Endothelial cell of umbilical vein (primary cell): Measurements from ENCODE around the gene GDA. TPM values are rescaled to one million over a fixed set of nuclear protein-coding genes. Genes with fewer than 3 reads are reported as not detected.

Experiments used
- BruUV-seq: library from RNA; stranded (reverse); fragments of 400-500 nt; replicated peaks from 2 replicates; lab custom pipeline; 2021; lab: Mats Ljungman, UMichigan
- CTCF ChIA-PET: fragments of 300-600, 350-600 bp; sonication (Branson Sonifier 250); formaldehyde crosslinking; loops from one replicate; lab custom pipeline; 2021; ENCODE audit warnings: antibody characterized with exemption, inconsistent platforms; lab: Charles Lee
- POLR2A ChIA-PET: fragments of 300-600, 350-600 bp; sonication (Branson Sonifier 250); formaldehyde crosslinking; loops from one replicate; lab custom pipeline; 2021; ENCODE audit warnings: antibody characterized with exemption, inconsistent platforms; lab: Charles Lee
- DNase-seq: peaks from one replicate; pipeline ENCODE4 v3.0.0-alpha.2; 2011; ENCODE audit warnings: low read depth, low spot score
- FAIRE-seq: peaks from 2 replicates; lab custom pipeline; 2011; peaks lifted over from hg19 to GRCh38; lab: Jason Lieb, UNC
- H2AFZ ChIP-seq: 2 replicates; pipeline ENCODE4 v1.6.0; 2012; ENCODE audit warnings: low read depth, low read length, control low read depth, inconsistent platforms
- H3K27ac ChIP-seq: 2 replicates; pipeline ENCODE4 v1.5.1; 2011; ENCODE audit warnings: low read depth, mild to moderate bottlenecking, control low read depth, low read length, moderate library complexity; ENCODE audit not compliant: insufficient read depth
- H3K27me3 ChIP-seq, 2 experiments: 2 replicates each; pipeline versions ENCODE4 v1.6.0 to v1.6.1; 2011; ENCODE audit warnings: low read length in 2 of 2, mixed read lengths in 1 of 2; ENCODE audit not compliant: control insufficient read depth in 2 of 2, insufficient read depth in 2 of 2
- H3K36me3 ChIP-seq, 2 experiments: 2 replicates in 1 of 2; 3 replicates in 1 of 2; pipeline ENCODE4 v1.5.1; 2011; ENCODE audit warnings: low read length in 2 of 2, mild to moderate bottlenecking in 1 of 2, moderate library complexity in 1 of 2; ENCODE audit not compliant: control insufficient read depth in 2 of 2, insufficient read depth in 2 of 2; ENCODE audit errors: extremely low read depth in 1 of 2
- H3K4me1 ChIP-seq: 3 replicates; pipeline ENCODE4 v1.5.1; 2011; ENCODE audit warnings: mild to moderate bottlenecking, low read length; ENCODE audit not compliant: control insufficient read depth, insufficient read depth; ENCODE audit errors: extremely low read depth
- H3K4me2 ChIP-seq: 2 replicates; pipeline ENCODE4 v1.6.1; 2011; ENCODE audit warnings: low read length, control low read depth, mixed read lengths; ENCODE audit not compliant: insufficient read depth
- H3K4me3 ChIP-seq, 3 experiments: fragments of 200-600 bp in 1 of 3; sonication (generic), shearing (Covaris generic) in 1 of 3; replicated peaks in 1 of 3; 2 replicates each; pipeline ENCODE4 v1.5.1; 2011 to 2016; ENCODE audit warnings: control low read depth in 3 of 3, low read length in 3 of 3, mild to moderate bottlenecking in 2 of 3, inconsistent platforms in 1 of 3, low read depth in 1 of 3, moderate library complexity in 1 of 3; ENCODE audit not compliant: insufficient read depth in 1 of 3
- H3K79me2 ChIP-seq: 2 replicates; pipeline ENCODE4 v1.6.0; 2012; ENCODE audit warnings: low read length, inconsistent platforms; ENCODE audit not compliant: control insufficient read depth, insufficient read depth
- H3K9ac ChIP-seq: replicated peaks from 2 replicates; pipeline ENCODE3; 2011; ENCODE audit warnings: low read length, control low read depth; ENCODE audit not compliant: insufficient read depth; ENCODE audit errors: extremely low read depth
- H3K9me1 ChIP-seq: replicated peaks from 3 replicates; pipeline ENCODE4 v1.6.0; 2011; ENCODE audit warnings: mild to moderate bottlenecking, low read length; ENCODE audit not compliant: control insufficient read depth, insufficient read depth; ENCODE audit errors: extremely low read depth
- H3K9me3 ChIP-seq: replicated peaks from 2 replicates; pipeline ENCODE4 v1.5.1; 2012; ENCODE audit warnings: low read length, inconsistent platforms; ENCODE audit not compliant: control insufficient read depth, insufficient read depth
- H4K20me1 ChIP-seq: replicated peaks from 2 replicates; pipeline ENCODE3; 2011; ENCODE audit warnings: mild to moderate bottlenecking, low read length; ENCODE audit not compliant: control insufficient read depth, insufficient read depth; ENCODE audit errors: extremely low read depth
- CTCF ChIP-seq, 2 donors: IDR thresholded peaks; 1 replicate in 1 of 2; 2 replicates in 1 of 2; pipeline ENCODE4 v1.5.1; 2011; ENCODE audit warnings: low read length in 2 of 2, mild to moderate bottlenecking in 2 of 2, moderate library complexity in 2 of 2, control low read depth in 1 of 2, inconsistent platforms in 1 of 2, low read depth in 1 of 2; ENCODE audit not compliant: insufficient read depth in 1 of 2; ENCODE audit errors: extremely low read depth in 1 of 2
- EZH2 ChIP-seq: IDR thresholded peaks from 2 replicates; pipeline ENCODE4 v1.6.1; 2012; ENCODE audit warnings: borderline replicate concordance, low read depth, mild to moderate bottlenecking, moderate library complexity, low read length, inconsistent platforms; ENCODE audit not compliant: severe bottlenecking
- FOS ChIP-seq: IDR thresholded peaks from 2 replicates; pipeline ENCODE4 v1.6.1; 2011; ENCODE audit warnings: mild to moderate bottlenecking, low read length, moderate library complexity, borderline replicate concordance; ENCODE audit not compliant: insufficient read depth
- GATA2 ChIP-seq: IDR thresholded peaks from 2 replicates; pipeline ENCODE4 v1.7.0; 2011; ENCODE audit warnings: low read depth, mild to moderate bottlenecking, moderate library complexity, mixed read lengths, low read length; ENCODE audit not compliant: insufficient read length, insufficient read depth
- JUN ChIP-seq: IDR thresholded peaks from 2 replicates; pipeline ENCODE4 v1.6.1; 2011; ENCODE audit warnings: borderline replicate concordance, low read depth; ENCODE audit not compliant: insufficient read length, insufficient read depth
- MAX ChIP-seq: IDR thresholded peaks from 2 replicates; pipeline ENCODE4 v1.6.1; 2011; ENCODE audit not compliant: insufficient read depth, insufficient read length
- MYC ChIP-seq: IDR thresholded peaks from one replicate; pipeline ENCODE4 v1.6.1; 2011; ENCODE audit warnings: mild to moderate bottlenecking, low read depth, low read length
- POLR2A ChIP-seq: IDR thresholded peaks from 2 replicates; pipeline ENCODE4 v1.6.1; 2012; ENCODE audit warnings: low read depth, mild to moderate bottlenecking, control low read depth, low read length
- POLR2AphosphoS5 ChIP-seq: IDR thresholded peaks from 2 replicates; pipeline ENCODE4 v1.6.1; 2012; ENCODE audit warnings: low read depth, mild to moderate bottlenecking, control low read depth, low read length, moderate library complexity; ENCODE audit not compliant: insufficient read depth
- dilution Hi-C: fragments of 300-500 bp; cut with MboI; formaldehyde crosslinking; loops from one replicate; pipeline ENCODE4 v1.15.0; 2019; ENCODE audit warnings: low sequenced_read_pairs; ENCODE audit not compliant: extremely low pct_ligation_motif_present
- intact Hi-C: fragments of 100-400 bp; cut with micrococcal nuclease; formaldehyde crosslinking; loops from one replicate; pipeline ENCODE4 v1.10.0; 2022
- polyA plus RNA-seq, 4 experiments: library from polyadenylated mRNA; depleted of rRNA in 3 of 4; stranded (reverse) in 3 of 4; unstranded in 1 of 4; fragments of >200 nt; gene quantifications; 2 replicates each; pipeline versions ENCODE4 v1.2.1 to v1.2.3, GENCODE V29; 2011 to 2012; ENCODE audit warnings: missing spikeins in 1 of 4
- total RNA-seq: library from RNA; stranded (reverse); gene quantifications from 2 replicates; pipeline ENCODE4 v1.2.3, GENCODE V29; 2021

The GDA gene
- total and polyA plus RNA-seq, 2 donors (not counting 3 experiments of a cell fraction or from before 2014, with no cell fraction given), result not detected

- POLR2A ChIA-PET, result no interaction called here
- intact Hi-C loops, result no loop called here
Measured at GRCh38 chr9:72129271-72130156, 19.7 kb upstream of the GDA start.

More at GRCh38 chr9:72129271-72130156, 19.7 kb upstream of the GDA start:
- FAIRE-seq (no peak), DNase-seq (no peak)
- no peak overlapping the region for H3K4me2 ChIP-seq
- no peaks in the 10 kb centered on the region for H3K36me3 ChIP-seq
- H3K27ac ChIP-seq, result no peak overlapping the region
- no peak overlapping the region for H2AFZ ChIP-seq
- H3K4me3 ChIP-seq, result no peak overlapping the region
- H3K9me3 ChIP-seq, result no peaks in the 10 kb centered on the region
- dilution Hi-C loops, result no loop called here
- CTCF ChIA-PET, result no interaction called here
- no TSS peak for BruUV-seq
- no peak for TF ChIP-seq POLR2AphosphoS5
- no peak for TF ChIP-seq MYC
- no peak for TF ChIP-seq GATA2
- no peak for TF ChIP-seq EZH2
- TF ChIP-seq POLR2A, result no peak
- TF ChIP-seq FOS, result no peak
- no peak for TF ChIP-seq MAX
- no peak for TF ChIP-seq CTCF (IDR thresholded peaks at IDR 0.05; ENCODE audit: extremely low read depth in 1 of 2, insufficient read depth in 1 of 2, low read depth in 1 of 2, low read length in 2 of 2)
- no peak for TF ChIP-seq JUN
- H3K27me3 ChIP-seq, result no peaks in the 10 kb centered on the region
- H3K9ac ChIP-seq, result no peak overlapping the region
- H3K4me1 ChIP-seq, result no peaks in the 10 kb centered on the region
- no peaks in the 10 kb centered on the region for H3K9me1 ChIP-seq
- no peaks in the 10 kb centered on the region for H3K79me2 ChIP-seq
- H4K20me1 ChIP-seq, result no peaks in the 10 kb centered on the region
